Thyroid gland (tissue), 4 donors: ENCODE measurements around the gene G3BP2.

Experiments used
- CTCF ChIP-seq, 6 experiments: fragments of 200-600 bp in 3 of 6; fragments of 450-650 bp in 3 of 6; sonication (generic) in 3 of 6; IDR thresholded peaks; one replicate each; pipeline ENCODE4 v1.5.1; 2016 to 2019; ENCODE audit warnings: antibody characterized with exemption in 6 of 6, mild to moderate bottlenecking in 2 of 6, inconsistent platforms in 1 of 6, moderate library complexity in 1 of 6
- POLR2A ChIP-seq, 2 donors: fragments of 450-650 bp; IDR thresholded peaks; one replicate each; pipeline ENCODE4 v1.6.1; 2017; ENCODE audit warnings: antibody characterized with exemption in 2 of 2, mild to moderate bottlenecking in 2 of 2, moderate library complexity in 1 of 2

- TF ChIP-seq CTCF (IDR thresholded peaks at IDR 0.05) (no peak), POLR2A (IDR thresholded peaks at IDR 0.05) (no peak)
Measured at GRCh38 chr4:75633846-75634245, 39.4 kb downstream of the G3BP2 start.
